ENCODE results near the gene CMTM7. TPM values are rescaled to one million over a fixed set of nuclear protein-coding genes. Genes with fewer than 3 reads are reported as not detected.
A peak's percentile ranks its signal among the peaks of the same experiment; 100 is the strongest.

CMTM7 gene
- total RNA-seq, 1 donor from 2014 or later, result 11.0 TPM

- H3K4me3 ChIP-seq, result no peak overlapping the region
- no peaks in the 10 kb centered on the region for H3K36me3 ChIP-seq
- H3K27me3 ChIP-seq, result no peaks in the 10 kb centered on the region
- intact Hi-C loops (cut with DNase I), result no loop called here
- no peak for TF ChIP-seq CTCF (IDR thresholded peaks at IDR 0.05)
- TF ChIP-seq POLR2AphosphoS5 (IDR thresholded peaks at IDR 0.05; ENCODE audit: insufficient read depth in 1 of 2, low read depth in 1 of 2), result no peak
- TF ChIP-seq POLR2A (IDR thresholded peaks at IDR 0.05), result no peak
- H3K4me1 ChIP-seq, result peaks cover 4% of the 10 kb centered on the region
- no peaks in the 10 kb centered on the region for H3K9me3 ChIP-seq
- H3K27ac ChIP-seq, result no peak overlapping the region
- DNase-seq (ENCODE audit: extremely low spot score in 2 of 2), result no peak
These were observed 17.8 kb upstream of the CMTM7 start for GRCh38 chr3:32373844-32374243.

GRCh38 chr3:32374788-32375595, 16.7 kb upstream of the CMTM7 start:
- DNase-seq (ENCODE audit: extremely low spot score in 2 of 2), result no peak
- intact Hi-C loops (cut with DNase I), result no loop called here
- Histone ChIP-seq H3K27me3 (no peaks in the 10 kb centered on the region), H3K4me1 (peaks cover 4% of the 10 kb centered on the region), H3K4me3 (no peak overlapping the region), H3K36me3 (no peaks in the 10 kb centered on the region), H3K27ac (no peak overlapping the region), H3K9me3 (no peaks in the 10 kb centered on the region)
- TF ChIP-seq CTCF (IDR thresholded peaks at IDR 0.05), result peak; percentile 44 to 54 (median 49)
- no peak for TF ChIP-seq POLR2A (IDR thresholded peaks at IDR 0.05)
- no peak for TF ChIP-seq POLR2AphosphoS5 (IDR thresholded peaks at IDR 0.05; ENCODE audit: insufficient read depth in 1 of 2, low read depth in 1 of 2)

- intact Hi-C loops (cut with DNase I), result no loop called here
- Histone ChIP-seq H3K36me3 (no peaks in the 10 kb centered on the region), H3K9me3 (no peaks in the 10 kb centered on the region), H3K4me3 (no peak overlapping the region), H3K27ac (no peak overlapping the region), H3K4me1 (peaks cover 4% of the 10 kb centered on the region), H3K27me3 (no peaks in the 10 kb centered on the region)
- DNase-seq (ENCODE audit: extremely low spot score in 2 of 2), result no peak
- TF ChIP-seq POLR2AphosphoS5 (IDR thresholded peaks at IDR 0.05; ENCODE audit: insufficient read depth in 1 of 2, low read depth in 1 of 2) (no peak), POLR2A (IDR thresholded peaks at IDR 0.05) (no peak), CTCF (IDR thresholded peaks at IDR 0.05) (no peak)
These were observed 16.1 kb upstream of the CMTM7 start for GRCh38 chr3:32375596-32375930.

GRCh38 chr3:32376115-32376514, 15.5 kb upstream of the CMTM7 start:
- no peak overlapping the region for H3K27ac ChIP-seq
- H3K27me3 ChIP-seq, result no peaks in the 10 kb centered on the region
- intact Hi-C loops (cut with DNase I), result no loop called here
- H3K9me3 ChIP-seq, result no peaks in the 10 kb centered on the region
- H3K4me1 ChIP-seq, result peaks cover 4% of the 10 kb centered on the region
- TF ChIP-seq POLR2A (IDR thresholded peaks at IDR 0.05), result no peak
- no peak overlapping the region for H3K4me3 ChIP-seq
- no peak for DNase-seq (ENCODE audit: extremely low spot score in 2 of 2)
- no peaks in the 10 kb centered on the region for H3K36me3 ChIP-seq

GRCh38 chr3:32379831-32380500, 11.7 kb upstream of the CMTM7 start:
- Histone ChIP-seq H3K36me3 (no peaks in the 10 kb centered on the region), H3K27ac (no peak overlapping the region), H3K9me3 (no peaks in the 10 kb centered on the region), H3K4me3 (no peak overlapping the region), H3K4me1 (peaks cover 3% of the 10 kb centered on the region), H3K27me3 (no peaks in the 10 kb centered on the region)
- TF ChIP-seq CTCF (IDR thresholded peaks at IDR 0.05) (no peak), POLR2AphosphoS5 (IDR thresholded peaks at IDR 0.05; ENCODE audit: insufficient read depth in 1 of 2, low read depth in 1 of 2) (no peak)
- intact Hi-C loops (cut with DNase I), result no loop called here
- no peak for DNase-seq (ENCODE audit: extremely low spot score in 2 of 2)
